Coronary artery (tissue), 2 donors: Measurements from ENCODE around the gene PTPN9.
"Not testable (repeated sequence)": the region's sequence is repeated elsewhere in the genome, so short reads cannot be mapped to it uniquely, and the experiment has no call there.

Experiments
- DNase-seq: peaks from one replicate; pipeline ENCODE4 v3.0.0-alpha.2; 2017; ENCODE audit warnings: low spot score
- H3K27ac ChIP-seq, 2 donors: fragments of 200-600 bp; sonication (generic); one replicate each; pipeline ENCODE4 v1.5.1; 2016 to 2019
- H3K4me3 ChIP-seq: fragments of 200-600 bp; sonication (generic); 2 replicates; pipeline ENCODE4 v1.5.1; 2016; ENCODE audit warnings: mild to moderate bottlenecking, moderate library complexity
- TF ChIP-seq, protein P1 (sequence below): fragments of 200-600 bp; sonication (generic); IDR thresholded peaks from one replicate; pipeline ENCODE4 v1.5.1; 2019; ENCODE audit warnings: antibody characterized with exemption

PTPN9 gene

DNA sequence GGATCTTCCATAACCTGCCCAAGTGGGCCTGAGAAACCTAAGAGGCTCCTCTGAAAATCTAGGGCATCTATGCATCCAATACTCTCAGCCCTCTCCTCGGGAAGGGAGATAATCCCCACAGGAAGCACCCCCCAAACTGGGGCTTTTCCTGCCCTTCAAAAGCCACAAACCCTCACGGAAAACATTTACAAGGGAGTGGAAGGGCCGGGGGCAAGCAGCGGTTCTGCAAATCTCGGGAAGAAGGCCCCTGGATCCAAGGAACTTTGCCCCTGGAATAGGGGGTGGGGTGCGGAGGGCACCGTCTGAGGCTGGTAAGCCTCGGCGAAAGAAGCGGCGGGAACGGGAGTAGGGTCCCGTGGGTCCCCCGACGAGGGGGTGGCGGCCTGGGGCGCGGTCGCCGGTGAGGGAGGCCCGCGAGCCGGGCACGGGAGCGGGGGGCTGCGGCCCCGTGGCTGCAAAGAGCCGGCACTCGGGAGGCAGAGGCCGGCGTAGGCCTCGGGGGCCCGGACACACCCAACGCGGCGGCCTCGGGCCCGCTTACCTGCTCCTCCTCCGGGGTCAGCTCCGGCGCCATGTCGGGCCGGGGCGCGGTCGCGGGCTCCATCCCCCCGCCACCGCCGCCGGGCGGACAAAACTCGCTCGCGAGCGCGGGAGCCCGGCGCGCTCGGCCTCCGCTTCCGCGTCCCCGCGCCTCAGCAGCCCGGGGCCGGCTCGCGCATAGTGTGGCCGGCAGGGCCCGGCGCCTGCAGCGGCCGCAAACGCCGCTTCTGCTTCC, 755 bp downstream of the PTPN9 start:
- Histone ChIP-seq H3K4me3 (peak overlapping the region; percentile 83), H3K27ac (peak overlapping the region; percentile 87 to 88)
- TF ChIP-seq, protein P1, sequence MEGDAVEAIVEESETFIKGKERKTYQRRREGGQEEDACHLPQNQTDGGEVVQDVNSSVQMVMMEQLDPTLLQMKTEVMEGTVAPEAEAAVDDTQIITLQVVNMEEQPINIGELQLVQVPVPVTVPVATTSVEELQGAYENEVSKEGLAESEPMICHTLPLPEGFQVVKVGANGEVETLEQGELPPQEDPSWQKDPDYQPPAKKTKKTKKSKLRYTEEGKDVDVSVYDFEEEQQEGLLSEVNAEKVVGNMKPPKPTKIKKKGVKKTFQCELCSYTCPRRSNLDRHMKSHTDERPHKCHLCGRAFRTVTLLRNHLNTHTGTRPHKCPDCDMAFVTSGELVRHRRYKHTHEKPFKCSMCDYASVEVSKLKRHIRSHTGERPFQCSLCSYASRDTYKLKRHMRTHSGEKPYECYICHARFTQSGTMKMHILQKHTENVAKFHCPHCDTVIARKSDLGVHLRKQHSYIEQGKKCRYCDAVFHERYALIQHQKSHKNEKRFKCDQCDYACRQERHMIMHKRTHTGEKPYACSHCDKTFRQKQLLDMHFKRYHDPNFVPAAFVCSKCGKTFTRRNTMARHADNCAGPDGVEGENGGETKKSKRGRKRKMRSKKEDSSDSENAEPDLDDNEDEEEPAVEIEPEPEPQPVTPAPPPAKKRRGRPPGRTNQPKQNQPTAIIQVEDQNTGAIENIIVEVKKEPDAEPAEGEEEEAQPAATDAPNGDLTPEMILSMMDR = no peak
- DNase-seq = no peak

DNA sequence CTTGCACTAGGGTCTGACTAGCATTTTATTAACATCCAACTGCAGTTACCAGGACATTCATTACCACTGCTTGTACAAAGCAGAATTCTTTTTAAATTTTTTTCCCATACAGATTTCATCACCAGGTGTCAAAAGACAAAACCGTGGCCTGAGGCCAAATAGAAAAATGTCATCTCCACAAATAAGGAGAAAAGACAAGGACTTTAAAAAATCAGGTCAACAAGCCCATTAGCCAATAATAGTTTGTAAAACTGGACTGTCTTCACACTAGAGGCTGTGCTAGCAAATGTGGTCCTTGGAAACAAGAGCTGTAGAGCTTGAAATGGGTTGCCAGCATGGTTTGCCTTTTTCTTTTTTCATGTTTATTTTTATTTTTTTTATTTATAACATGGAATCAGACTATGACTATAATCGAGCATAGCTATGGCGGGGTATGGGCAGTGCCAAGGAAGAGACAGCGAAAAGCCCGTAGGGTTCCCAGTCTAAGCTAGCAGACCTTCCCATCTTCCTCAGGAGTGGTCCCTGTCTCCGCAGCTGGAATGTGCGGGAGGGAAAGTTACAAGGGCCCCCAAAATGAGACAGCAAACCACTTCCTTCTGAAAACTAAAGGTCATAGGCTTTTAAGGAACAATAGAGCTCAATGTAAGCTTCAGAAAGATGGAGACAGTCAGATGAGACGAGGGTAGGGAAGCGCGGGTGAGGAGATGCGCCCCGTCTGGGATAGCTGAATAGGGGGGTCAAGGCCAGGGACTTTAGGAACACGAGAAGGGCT, 1.5 kb downstream of the PTPN9 start:
- H3K27ac ChIP-seq = peak overlapping the region; percentile 87 to 88
- H3K4me3 ChIP-seq = peak overlapping the region; percentile 83
- TF ChIP-seq, protein P1 = no peak

DNA sequence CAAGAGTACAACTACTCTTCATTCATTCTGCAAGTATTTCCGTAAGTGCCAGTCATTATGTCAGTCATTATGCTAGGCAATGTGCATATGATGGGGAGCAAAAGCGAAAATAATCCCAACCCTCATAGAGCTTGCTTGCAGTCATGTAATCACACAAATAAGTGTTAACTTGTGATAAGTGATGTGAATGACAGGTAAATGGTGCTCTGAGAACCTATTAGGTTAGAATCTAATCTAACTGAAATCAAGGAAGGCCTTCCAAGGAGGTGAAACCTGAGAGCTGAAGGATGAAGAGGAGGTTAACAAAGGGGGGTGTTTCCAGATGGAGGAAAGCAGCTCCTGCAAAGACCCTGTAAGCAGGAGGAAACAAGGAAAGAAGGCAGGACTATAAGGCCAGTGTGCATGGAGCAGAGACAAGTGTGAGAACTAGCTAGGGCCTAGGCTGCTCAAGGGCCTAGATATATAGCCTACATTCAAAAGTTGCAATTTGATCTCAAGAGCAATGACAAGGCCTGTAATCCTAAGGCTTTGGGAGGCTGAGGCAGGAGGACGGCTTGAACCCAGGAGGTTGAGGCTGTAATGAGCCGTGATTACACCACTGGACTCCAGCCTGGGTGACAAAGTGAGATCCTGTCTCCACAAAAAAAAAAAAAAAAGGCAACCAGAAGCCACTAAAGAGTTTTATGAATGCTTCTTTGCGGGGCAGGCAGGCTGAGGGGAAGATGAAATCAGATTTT, 5.3 kb downstream of the PTPN9 start:
- TF ChIP-seq, protein P1 = no peak
- no peak overlapping the region for H3K27ac ChIP-seq
- no peak overlapping the region for H3K4me3 ChIP-seq
- no peak for DNase-seq

More for the DNA sequence above, 1.5 kb downstream of the PTPN9 start:
- no peak for DNase-seq

DNA sequence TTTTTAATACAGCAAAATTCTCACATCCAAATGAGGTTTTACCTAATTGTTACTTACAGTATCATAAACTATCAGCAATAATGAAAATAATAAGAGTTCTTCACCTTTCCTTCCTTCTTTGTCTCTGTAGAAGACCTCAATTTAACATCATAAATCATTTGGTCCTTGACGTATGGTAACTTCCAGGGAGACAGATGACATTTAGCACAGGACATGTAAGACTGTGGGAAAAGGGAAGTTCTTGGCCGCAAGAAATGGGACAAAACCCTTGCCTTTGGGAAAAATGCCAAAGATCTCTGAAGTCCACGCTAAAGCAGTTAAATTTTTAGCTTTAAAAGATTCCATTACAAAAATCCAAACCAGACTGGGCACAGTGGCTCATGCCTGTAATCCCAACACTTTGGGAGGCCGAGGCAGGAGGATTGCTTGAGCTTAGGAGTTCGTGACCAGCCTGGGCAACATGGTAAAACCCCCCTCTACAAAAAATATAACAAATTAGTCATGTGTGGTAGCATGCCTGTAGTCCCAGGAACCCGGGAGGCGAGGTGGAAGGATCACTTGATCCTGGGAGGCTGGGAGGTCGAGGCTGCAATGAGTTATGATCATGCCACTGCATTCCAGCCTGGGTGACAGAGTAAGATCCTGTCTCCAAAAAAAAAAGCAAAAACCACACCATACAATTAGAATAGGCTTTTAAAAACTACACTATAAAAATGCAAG, 8.8 kb downstream of the PTPN9 start:
- Histone ChIP-seq H3K27ac (no peak overlapping the region), H3K4me3 (no peak overlapping the region)
- TF ChIP-seq, protein P1 = no peak
- DNase-seq = no peak

DNA sequence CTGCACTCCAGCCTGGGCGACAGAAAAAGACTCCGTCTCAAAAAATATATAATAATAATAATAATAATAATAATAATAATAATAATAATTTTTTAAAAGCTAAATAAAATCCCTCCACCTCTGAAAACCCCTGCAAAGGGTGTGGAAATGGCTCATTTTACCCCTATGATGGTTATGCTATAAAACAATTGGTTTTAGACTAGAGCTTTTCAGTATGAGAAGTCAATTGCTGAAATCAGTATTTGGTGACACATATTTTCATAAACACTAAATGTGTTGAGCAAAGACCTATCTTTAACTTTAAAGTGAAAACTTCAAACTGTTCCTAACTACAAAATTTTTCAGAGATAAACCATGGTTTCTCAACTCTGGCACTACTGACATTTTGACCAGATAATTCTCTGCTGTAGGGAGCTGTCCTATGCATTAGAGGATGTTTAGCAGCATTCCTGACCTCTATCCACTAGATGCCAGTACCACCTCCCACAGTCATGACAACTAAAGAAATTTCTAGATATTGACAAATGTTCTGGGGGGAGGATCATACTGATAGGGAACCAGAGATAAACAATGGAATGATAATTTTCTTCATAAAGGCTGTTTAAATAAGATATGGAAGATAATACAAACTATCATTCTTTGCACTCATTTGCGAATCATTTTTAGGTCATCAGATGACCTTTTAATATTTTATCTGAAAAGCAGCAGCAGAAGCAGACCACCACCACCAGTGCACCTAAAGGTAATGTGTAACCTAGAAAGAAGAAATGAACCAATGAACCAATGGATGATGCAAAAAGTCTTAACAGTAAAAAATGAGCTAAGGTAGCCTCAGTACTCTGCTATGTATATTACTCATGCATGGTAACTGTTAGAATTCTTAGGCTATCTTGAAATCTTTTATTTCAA, 13.8 kb downstream of the PTPN9 start:
- DNase-seq = no peak
- no peak overlapping the region for H3K27ac ChIP-seq
- H3K4me3 ChIP-seq = no peak overlapping the region
- TF ChIP-seq, protein P1 = no peak

DNA sequence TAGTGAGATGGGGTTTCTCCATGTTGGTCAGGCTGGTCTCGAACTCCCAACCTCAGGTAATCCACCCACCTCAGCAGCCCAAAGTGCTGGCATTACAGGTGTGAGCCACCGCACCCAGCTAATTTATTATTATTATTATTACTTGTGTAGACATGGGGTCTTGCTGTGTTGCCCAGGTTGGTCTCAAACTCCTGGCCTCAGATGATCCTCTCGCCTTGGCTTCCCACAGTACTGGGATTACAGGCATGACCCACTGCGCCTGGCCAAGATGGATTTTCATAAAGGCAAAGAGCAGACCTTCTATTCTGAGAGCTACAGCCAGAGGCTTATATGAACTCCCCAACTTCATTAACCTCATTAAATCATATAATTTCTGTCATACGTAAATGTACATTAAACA, 17.2 kb downstream of the PTPN9 start:
- DNase-seq = no peak
- TF ChIP-seq, protein P1 = no peak
- Histone ChIP-seq H3K4me3 (no peak overlapping the region), H3K27ac (no peak overlapping the region)

DNA sequence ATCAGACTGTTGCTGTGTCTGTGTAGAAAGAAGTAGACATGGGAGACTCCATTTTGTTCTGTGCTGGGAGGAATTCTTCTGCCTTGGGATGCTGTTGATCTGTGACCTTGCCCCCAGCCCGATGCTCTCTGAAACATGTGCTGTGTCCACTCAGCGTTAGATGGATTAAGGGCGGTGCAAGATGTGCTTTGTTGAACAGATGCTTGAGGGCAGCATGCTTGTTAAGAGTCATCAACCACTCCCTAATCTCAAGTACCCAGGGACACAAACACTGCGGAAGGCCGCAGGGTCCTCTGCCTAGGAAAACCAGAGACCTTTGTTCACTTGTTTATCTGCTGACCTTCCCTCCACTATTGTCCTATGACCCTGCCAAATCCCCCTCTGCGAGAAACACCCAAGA, 19.8 kb downstream of the PTPN9 start:
- H3K4me3 ChIP-seq, DNase-seq, H3K27ac ChIP-seq: not testable (repeated sequence)

DNA sequence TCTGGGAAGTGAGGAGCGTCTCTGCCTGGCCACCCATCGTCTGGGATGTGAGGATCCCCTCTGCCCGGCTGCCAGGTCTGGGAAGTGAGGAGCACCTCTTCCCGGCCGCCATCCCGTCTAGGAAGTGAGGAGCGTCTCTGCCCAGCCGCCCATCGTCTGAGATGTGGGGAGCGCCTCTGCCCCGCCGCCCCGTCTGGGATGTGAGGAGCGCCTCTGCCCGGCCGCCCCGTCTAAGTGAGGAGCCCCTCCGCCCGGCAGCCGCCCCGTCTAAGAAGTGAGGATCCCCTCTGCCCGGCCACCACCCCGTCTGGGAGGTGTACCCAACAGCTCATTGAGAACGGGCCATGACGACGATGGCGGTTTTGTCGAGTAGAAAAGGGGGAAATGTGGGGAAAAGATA, 20.2 kb downstream of the PTPN9 start:
- H3K4me3 ChIP-seq, H3K27ac ChIP-seq, DNase-seq: not testable (repeated sequence)
